Ishikawa (cell line): Measurements from ENCODE around the gene MYL5.

ENCODE experiments used
- CEBPB ChIP-seq: IDR thresholded peaks from 2 replicates; pipeline ENCODE4 v1.6.1; 2012
- CREB1 ChIP-seq: IDR thresholded peaks from 2 replicates; pipeline ENCODE4 v1.6.1; 2012; ENCODE audit warnings: low read depth
- EGR1 ChIP-seq: IDR thresholded peaks from 2 replicates; pipeline ENCODE4 v1.6.1; 2012
- EP300 ChIP-seq: IDR thresholded peaks from 2 replicates; pipeline ENCODE4 v1.6.1; 2012; ENCODE audit warnings: borderline replicate concordance
- FOXM1 ChIP-seq: IDR thresholded peaks from 2 replicates; pipeline ENCODE4 v1.6.1; 2012; ENCODE audit warnings: low read depth, borderline replicate concordance
- MAX ChIP-seq: IDR thresholded peaks from 2 replicates; pipeline ENCODE4 v1.6.1; 2012
- NFIC ChIP-seq: IDR thresholded peaks from 2 replicates; pipeline ENCODE4 v1.6.1; 2012
- RAD21 ChIP-seq: IDR thresholded peaks from 2 replicates; pipeline ENCODE4 v1.6.1; 2012; ENCODE audit warnings: low read depth
- REST ChIP-seq: IDR thresholded peaks from 2 replicates; pipeline ENCODE4 v1.6.1; 2012; ENCODE audit warnings: low read depth, mild to moderate bottlenecking
- TAF1 ChIP-seq: IDR thresholded peaks from 2 replicates; pipeline ENCODE4 v1.6.1; 2012; ENCODE audit warnings: low read depth, mild to moderate bottlenecking
- TCF12 ChIP-seq: IDR thresholded peaks from 2 replicates; pipeline ENCODE4 v1.6.1; 2012; ENCODE audit warnings: low read depth
- TEAD4 ChIP-seq: IDR thresholded peaks from 2 replicates; pipeline ENCODE4 v1.6.1; 2012
- USF1 ChIP-seq: IDR thresholded peaks from 2 replicates; pipeline ENCODE4 v1.6.1; 2012
- YY1 ChIP-seq: IDR thresholded peaks from 2 replicates; pipeline ENCODE4 v1.6.1; 2012; ENCODE audit warnings: low read depth
- ZBTB7A ChIP-seq: IDR thresholded peaks from 2 replicates; pipeline ENCODE4 v1.6.1; 2012; ENCODE audit warnings: low read depth

MYL5 gene

GRCh38 chr4:704198-704891 is 30.0 kb downstream of the MYL5 start:
- no peak for TF ChIP-seq MAX
- no peak for TF ChIP-seq FOXM1
- TF ChIP-seq EP300: no peak
- TF ChIP-seq TCF12: no peak
- no peak for TF ChIP-seq CEBPB
- TF ChIP-seq TAF1: no peak
- TF ChIP-seq ZBTB7A: no peak
- TF ChIP-seq EGR1: no peak
- no peak for TF ChIP-seq REST
- no peak for TF ChIP-seq YY1
- TF ChIP-seq TEAD4: no peak
- no peak for TF ChIP-seq NFIC
- no peak for TF ChIP-seq USF1
- no peak for TF ChIP-seq RAD21
- no peak for TF ChIP-seq CREB1

GRCh38 chr4:704971-705277 is 30.6 kb downstream of the MYL5 start:
- TF ChIP-seq NFIC: no peak
- TF ChIP-seq MAX: no peak
- TF ChIP-seq TAF1: no peak
- no peak for TF ChIP-seq EP300
- no peak for TF ChIP-seq CREB1
- no peak for TF ChIP-seq RAD21
- TF ChIP-seq TCF12: no peak
- TF ChIP-seq FOXM1: no peak
- no peak for TF ChIP-seq EGR1
- TF ChIP-seq REST: no peak
- TF ChIP-seq CEBPB: no peak

- TF ChIP-seq EGR1: no peak
- no peak for TF ChIP-seq CREB1
- no peak for TF ChIP-seq USF1
- no peak for TF ChIP-seq FOXM1
- no peak for TF ChIP-seq REST
- TF ChIP-seq TEAD4: no peak
- peak; percentile 64 for TF ChIP-seq MAX
- no peak for TF ChIP-seq TCF12
- no peak for TF ChIP-seq RAD21
- TF ChIP-seq YY1: no peak
- TF ChIP-seq ZBTB7A: 0 out of 2 replicates have a peak, but pooled peaks have one; percentile 14
- no peak for TF ChIP-seq EP300
- peak; percentile 40; the same call in 1 of the 2 replicates for TF ChIP-seq TAF1
Observed at GRCh38 chr4:705278-706082, 31.1 kb downstream of the MYL5 start, which contains the start of gene PCGF3. PCGF3 (plus strand) TSS chr4:705832; CDS start chr4:733681, 27,849 bp downstream.
